ENCODE results near the gene SMAGP.
A peak's percentile ranks its signal among the peaks of the same experiment; 100 is the strongest.
"Not testable (repeated sequence)": the region's sequence is repeated elsewhere in the genome, so short reads cannot be mapped to it uniquely, and the experiment has no call there.

Gene SMAGP

DNA sequence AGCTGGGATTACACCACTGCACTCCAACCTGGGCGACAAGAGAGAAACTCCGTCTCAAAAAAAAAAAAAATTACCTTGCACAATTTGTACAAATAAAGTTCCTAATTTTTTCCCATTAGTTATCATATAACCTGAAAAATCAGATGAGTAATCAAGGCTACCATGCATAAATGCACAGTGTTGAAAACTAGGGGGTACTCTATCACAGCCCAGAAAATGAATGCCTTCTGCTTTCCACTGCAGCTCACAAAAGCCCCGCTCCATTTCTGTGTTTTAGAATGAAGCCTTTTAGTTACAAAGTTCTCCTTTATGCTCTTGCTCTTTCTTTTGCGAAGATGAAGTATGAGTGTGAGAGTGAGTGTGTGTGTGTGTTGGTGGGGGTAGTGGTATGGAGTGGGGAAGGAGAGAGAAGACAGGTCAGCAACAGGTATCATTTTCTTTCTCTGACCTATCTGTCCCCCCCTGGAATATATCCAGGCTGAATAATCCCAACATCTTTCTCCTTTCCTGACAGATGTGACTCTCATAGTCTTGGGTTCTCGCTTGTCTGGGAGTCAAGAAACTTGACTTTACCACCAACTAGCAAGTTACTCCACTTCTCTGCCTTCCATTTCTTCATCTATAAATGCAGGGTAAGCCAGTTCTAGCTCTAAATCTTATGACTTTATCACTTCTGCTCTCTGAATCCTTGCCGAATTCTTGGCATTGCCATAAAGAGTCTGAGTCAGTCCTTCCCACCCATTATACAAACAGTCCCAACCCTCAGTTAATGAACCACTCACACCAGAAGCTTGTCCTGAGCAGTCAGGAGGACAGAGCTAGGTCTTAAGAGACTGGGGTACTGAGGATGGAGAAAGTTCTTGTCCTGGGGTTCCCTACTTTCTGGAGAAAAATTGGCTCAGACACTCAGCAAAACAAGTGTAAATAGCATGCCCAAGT is 37.7 kb upstream of the SMAGP start:
- H3K27ac ChIP-seq (ENCODE audit: low read depth, low read length), result no peak overlapping the region
- H3K4ac ChIP-seq (ENCODE audit: low read depth, low read length), result no peak overlapping the region
- no peaks in the 10 kb centered on the region for H3K4me1 ChIP-seq (ENCODE audit: control insufficient read depth in 1 of 2, insufficient read depth in 2 of 2, low read length in 2 of 2)
- H2AK5ac ChIP-seq (ENCODE audit: low read length), result no peak overlapping the region
- H3K9me3 ChIP-seq (ENCODE audit: insufficient read depth, low read depth, low read length), result no peaks in the 10 kb centered on the region
- H3K4me3 ChIP-seq (ENCODE audit: low read depth, low read length), result no peak overlapping the region
- H3K14ac ChIP-seq (ENCODE audit: low read length), result no peak overlapping the region
- H3K9ac ChIP-seq (ENCODE audit: low read length), result no peak overlapping the region
- no peaks in the 10 kb centered on the region for H3K79me1 ChIP-seq (ENCODE audit: low read length)
- H2BK12ac ChIP-seq (ENCODE audit: low read length), result no peak overlapping the region
- H4K91ac ChIP-seq (ENCODE audit: low read depth, low read length), result no peak overlapping the region
- H2AFZ ChIP-seq (ENCODE audit: insufficient read depth, low read length, poor library complexity), result no peak overlapping the region
- no peak overlapping the region for H4K12ac ChIP-seq (ENCODE audit: low read depth, low read length)
- H3K27me3 ChIP-seq (ENCODE audit: insufficient read depth, low read length), result no peaks in the 10 kb centered on the region
- no peak overlapping the region for H2BK120ac ChIP-seq (ENCODE audit: insufficient read depth, low read length, poor library complexity)
- H3K18ac ChIP-seq (ENCODE audit: low read length), result no peak overlapping the region
- no CpG with 5 or more reads among the region's 6 CpGs for WGBS (ENCODE audit: extremely low coverage, insufficient coverage, insufficient read length)
- no peaks in the 10 kb centered on the region for H3K79me2 ChIP-seq (ENCODE audit: control insufficient read depth, insufficient read depth, low read length, poor library complexity)
- H2BK5ac ChIP-seq (ENCODE audit: low read depth, low read length, poor library complexity), result no peak overlapping the region
- no peak overlapping the region for H3K4me2 ChIP-seq (ENCODE audit: low read length)
- H4K8ac ChIP-seq (ENCODE audit: low read depth, low read length), result no peak overlapping the region
- H3K23ac ChIP-seq (ENCODE audit: low read length), result no peak overlapping the region
- no peak for DNase-seq
- H3K36me3 ChIP-seq (ENCODE audit: control insufficient read depth in 1 of 2, insufficient read depth in 2 of 2, low read length in 2 of 2), result no peaks in the 10 kb centered on the region

DNA sequence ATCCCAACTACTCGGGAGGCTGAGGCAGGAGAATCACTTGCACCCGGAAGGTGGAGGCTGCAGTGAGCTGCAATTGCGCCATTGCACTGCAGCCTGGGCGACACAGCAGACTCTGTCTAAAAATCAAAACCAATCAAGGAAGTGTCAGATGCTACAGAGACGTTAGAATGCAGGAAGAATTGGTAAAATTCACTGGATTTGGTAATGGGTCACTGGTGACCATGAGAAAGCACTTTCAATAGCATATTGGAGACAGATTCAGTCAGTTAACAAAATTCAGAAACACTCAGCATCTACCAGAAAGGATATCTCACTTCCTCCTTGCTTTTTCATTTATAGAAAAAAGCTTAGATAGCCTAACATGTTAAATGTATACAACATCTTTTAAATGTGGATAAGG is 36.3 kb upstream of the SMAGP start:
- Histone ChIP-seq H3K23ac (ENCODE audit: low read length) (no peak overlapping the region), H2BK5ac (ENCODE audit: low read depth, low read length, poor library complexity) (no peak overlapping the region), H2BK120ac (ENCODE audit: insufficient read depth, low read length, poor library complexity) (no peak overlapping the region), H4K91ac (ENCODE audit: low read depth, low read length) (no peak overlapping the region), H3K4me2 (ENCODE audit: low read length) (no peak overlapping the region), H2AFZ (ENCODE audit: insufficient read depth, low read length, poor library complexity) (no peak overlapping the region), H3K79me1 (ENCODE audit: low read length) (no peaks in the 10 kb centered on the region), H3K79me2 (ENCODE audit: control insufficient read depth, insufficient read depth, low read length, poor library complexity) (no peaks in the 10 kb centered on the region), H2AK5ac (ENCODE audit: low read length) (no peak overlapping the region), H3K27ac (ENCODE audit: low read depth, low read length) (no peak overlapping the region), H3K4ac (ENCODE audit: low read depth, low read length) (no peak overlapping the region), H4K12ac (ENCODE audit: low read depth, low read length) (no peak overlapping the region), H3K9me3 (ENCODE audit: insufficient read depth, low read depth, low read length) (no peaks in the 10 kb centered on the region), H3K9ac (ENCODE audit: low read length) (no peak overlapping the region), H3K18ac (ENCODE audit: low read length) (no peak overlapping the region), H3K27me3 (ENCODE audit: insufficient read depth, low read length) (no peaks in the 10 kb centered on the region), H3K4me3 (ENCODE audit: low read depth, low read length) (no peak overlapping the region), H3K36me3 (ENCODE audit: control insufficient read depth in 1 of 2, insufficient read depth in 2 of 2, low read length in 2 of 2) (no peaks in the 10 kb centered on the region), H4K8ac (ENCODE audit: low read depth, low read length) (no peak overlapping the region), H3K4me1 (ENCODE audit: control insufficient read depth in 1 of 2, insufficient read depth in 2 of 2, low read length in 2 of 2) (no peaks in the 10 kb centered on the region), H3K14ac (ENCODE audit: low read length) (no peak overlapping the region), H2BK12ac (ENCODE audit: low read length) (no peak overlapping the region)
- no peak for DNase-seq
- no CpG with 5 or more reads among the region's 5 CpGs for WGBS (ENCODE audit: extremely low coverage, insufficient coverage, insufficient read length)

DNA sequence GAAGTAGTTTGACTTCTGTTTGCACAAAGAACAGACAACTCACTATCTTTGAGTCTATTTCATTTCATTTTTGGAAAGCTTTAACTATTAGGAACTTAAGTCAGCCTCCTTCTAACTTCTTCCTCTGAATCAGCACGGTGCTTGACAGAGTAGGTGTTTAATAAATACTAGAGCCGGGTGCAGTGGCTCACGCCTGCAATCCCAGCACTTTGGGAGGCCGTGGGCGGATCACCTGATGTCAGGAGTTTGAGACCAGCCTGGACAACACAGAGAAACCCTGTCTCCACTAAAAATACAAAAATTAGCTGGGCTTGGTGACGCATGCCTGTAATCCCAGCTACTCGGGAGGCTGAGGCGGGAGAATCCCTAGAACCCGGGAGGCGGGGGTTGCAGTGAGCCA is 30.6 kb upstream of the SMAGP start:
- H3K4ac ChIP-seq (ENCODE audit: low read depth, low read length); H3K4me2 ChIP-seq (ENCODE audit: low read length); H2BK5ac ChIP-seq (ENCODE audit: low read depth, low read length, poor library complexity); H3K9me3 ChIP-seq (ENCODE audit: insufficient read depth, low read depth, low read length); H2AK5ac ChIP-seq (ENCODE audit: low read length); H3K79me2 ChIP-seq (ENCODE audit: control insufficient read depth, insufficient read depth, low read length, poor library complexity); H3K79me1 ChIP-seq (ENCODE audit: low read length); H3K4me1 ChIP-seq (ENCODE audit: control insufficient read depth in 1 of 2, insufficient read depth in 2 of 2, low read length in 2 of 2); H3K4me3 ChIP-seq (ENCODE audit: low read depth, low read length); DNase-seq; H2BK12ac ChIP-seq (ENCODE audit: low read length); H3K23ac ChIP-seq (ENCODE audit: low read length); H3K27me3 ChIP-seq (ENCODE audit: insufficient read depth, low read length); H3K9ac ChIP-seq (ENCODE audit: low read length); H3K27ac ChIP-seq (ENCODE audit: low read depth, low read length); H3K36me3 ChIP-seq (ENCODE audit: control insufficient read depth in 1 of 2, insufficient read depth in 2 of 2, low read length in 2 of 2); H2AFZ ChIP-seq (ENCODE audit: insufficient read depth, low read length, poor library complexity); H3K18ac ChIP-seq (ENCODE audit: low read length); H3K14ac ChIP-seq (ENCODE audit: low read length); H2BK120ac ChIP-seq (ENCODE audit: insufficient read depth, low read length, poor library complexity); H4K91ac ChIP-seq (ENCODE audit: low read depth, low read length); H4K8ac ChIP-seq (ENCODE audit: low read depth, low read length); H4K12ac ChIP-seq (ENCODE audit: low read depth, low read length): not testable (repeated sequence)
- WGBS (ENCODE audit: extremely low coverage, insufficient coverage, insufficient read length), result no CpG with 5 or more reads among the region's 10 CpGs

DNA sequence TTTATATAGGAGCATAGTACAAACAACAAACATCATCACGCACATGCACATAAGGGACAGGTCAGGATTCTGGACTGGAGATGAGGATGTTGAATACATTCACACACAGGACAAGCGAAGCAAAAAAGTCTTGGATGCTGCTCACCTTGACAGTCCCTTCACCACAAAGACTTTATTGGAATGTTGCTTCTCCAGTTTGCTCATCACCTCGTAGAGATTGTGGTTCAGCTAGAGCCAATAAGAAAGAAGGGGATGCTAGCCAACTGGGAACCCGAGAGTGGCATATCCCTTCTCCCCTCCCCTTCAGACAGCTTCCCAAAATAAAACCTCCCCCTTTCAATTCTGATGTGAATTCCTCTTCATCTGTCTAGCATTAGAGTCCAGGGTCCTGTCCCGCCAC is 25.4 kb upstream of the SMAGP start:
- no peak overlapping the region for H2BK12ac ChIP-seq (ENCODE audit: low read length)
- no peak overlapping the region for H3K14ac ChIP-seq (ENCODE audit: low read length)
- H3K4me2 ChIP-seq (ENCODE audit: low read length), result no peak overlapping the region
- no peak overlapping the region for H2BK5ac ChIP-seq (ENCODE audit: low read depth, low read length, poor library complexity)
- H2AK5ac ChIP-seq (ENCODE audit: low read length), result no peak overlapping the region
- H2AFZ ChIP-seq (ENCODE audit: insufficient read depth, low read length, poor library complexity), result no peak overlapping the region
- DNase-seq, result peak in 1 of 2 donors; percentile 48
- H3K79me2 ChIP-seq (ENCODE audit: control insufficient read depth, insufficient read depth, low read length, poor library complexity), result no peaks in the 10 kb centered on the region
- H3K27ac ChIP-seq (ENCODE audit: low read depth, low read length), result no peak overlapping the region
- H3K18ac ChIP-seq (ENCODE audit: low read length), result no peak overlapping the region
- no CpG with 5 or more reads among the region's 5 CpGs for WGBS (ENCODE audit: extremely low coverage, insufficient coverage, insufficient read length)
- no peak overlapping the region for H2BK120ac ChIP-seq (ENCODE audit: insufficient read depth, low read length, poor library complexity)
- no peak overlapping the region for H3K9ac ChIP-seq (ENCODE audit: low read length)
- H3K79me1 ChIP-seq (ENCODE audit: low read length), result no peaks in the 10 kb centered on the region
- H3K23ac ChIP-seq (ENCODE audit: low read length), result no peak overlapping the region
- no peak overlapping the region for H4K12ac ChIP-seq (ENCODE audit: low read depth, low read length)
- H4K91ac ChIP-seq (ENCODE audit: low read depth, low read length), result no peak overlapping the region
- H3K36me3 ChIP-seq (ENCODE audit: control insufficient read depth in 1 of 2, insufficient read depth in 2 of 2, low read length in 2 of 2), result no peaks in the 10 kb centered on the region
- peaks cover 0 to 2% of the 10 kb centered on the region in 2 experiments for H3K4me1 ChIP-seq (ENCODE audit: control insufficient read depth in 1 of 2, insufficient read depth in 2 of 2, low read length in 2 of 2)
- H3K4me3 ChIP-seq (ENCODE audit: low read depth, low read length), result no peak overlapping the region
- H3K27me3 ChIP-seq (ENCODE audit: insufficient read depth, low read length), result no peaks in the 10 kb centered on the region
- H3K9me3 ChIP-seq (ENCODE audit: insufficient read depth, low read depth, low read length), result no peaks in the 10 kb centered on the region
- no peak overlapping the region for H4K8ac ChIP-seq (ENCODE audit: low read depth, low read length)
- H3K4ac ChIP-seq (ENCODE audit: low read depth, low read length), result no peak overlapping the region
